HCEC 1CT (cell line): ENCODE results near the gene PNPLA7.

Source experiments
- DNase-seq: peaks from one replicate; pipeline ENCODE4 v3.0.0-alpha.2; 2017

The PNPLA7 gene

GRCh38 chr9:137492464-137493363 lies 57.5 kb downstream of the PNPLA7 start:
- no peak for DNase-seq

- DNase-seq, result no peak
Observed at GRCh38 chr9:137491735-137492432, 58.3 kb downstream of the PNPLA7 start.

GRCh38 chr9:137490532-137491186 lies 59.5 kb downstream of the PNPLA7 start:
- DNase-seq, result no peak

GRCh38 chr9:137488906-137489305 lies 61.3 kb downstream of the PNPLA7 start:
- no peak for DNase-seq

- DNase-seq, result no peak
Observed at GRCh38 chr9:137488327-137488653, 61.9 kb downstream of the PNPLA7 start.

- no peak for DNase-seq
Observed at GRCh38 chr9:137487454-137488326, 62.5 kb downstream of the PNPLA7 start.

- DNase-seq, result no peak
Observed at GRCh38 chr9:137486545-137487453, 63.4 kb downstream of the PNPLA7 start.

GRCh38 chr9:137486141-137486490 lies 64.1 kb downstream of the PNPLA7 start:
- DNase-seq, result no peak

GRCh38 chr9:137485343-137486140 lies 64.7 kb downstream of the PNPLA7 start:
- DNase-seq, result no peak

GRCh38 chr9:137484551-137485315 lies 65.5 kb downstream of the PNPLA7 start:
- no peak for DNase-seq

- peak; percentile 64 for DNase-seq
Observed at GRCh38 chr9:137482094-137482781, 68.0 kb downstream of the PNPLA7 start.

- no peak for DNase-seq
Observed at GRCh38 chr9:137480686-137481683, 69.2 kb downstream of the PNPLA7 start.

- DNase-seq, result no peak
Observed at GRCh38 chr9:137479892-137480685, 70.1 kb downstream of the PNPLA7 start.

GRCh38 chr9:137478962-137479861 lies 71.0 kb downstream of the PNPLA7 start:
- DNase-seq, result no peak

- DNase-seq, result no peak
Observed at GRCh38 chr9:137478613-137478961, 71.6 kb downstream of the PNPLA7 start.
